ENCODE measurements around the gene MSL2.

The MSL2 gene

GRCh38 chr3:136189859-136190617, 6.1 kb downstream of the MSL2 start:
- TF ChIP-seq, protein P1, sequence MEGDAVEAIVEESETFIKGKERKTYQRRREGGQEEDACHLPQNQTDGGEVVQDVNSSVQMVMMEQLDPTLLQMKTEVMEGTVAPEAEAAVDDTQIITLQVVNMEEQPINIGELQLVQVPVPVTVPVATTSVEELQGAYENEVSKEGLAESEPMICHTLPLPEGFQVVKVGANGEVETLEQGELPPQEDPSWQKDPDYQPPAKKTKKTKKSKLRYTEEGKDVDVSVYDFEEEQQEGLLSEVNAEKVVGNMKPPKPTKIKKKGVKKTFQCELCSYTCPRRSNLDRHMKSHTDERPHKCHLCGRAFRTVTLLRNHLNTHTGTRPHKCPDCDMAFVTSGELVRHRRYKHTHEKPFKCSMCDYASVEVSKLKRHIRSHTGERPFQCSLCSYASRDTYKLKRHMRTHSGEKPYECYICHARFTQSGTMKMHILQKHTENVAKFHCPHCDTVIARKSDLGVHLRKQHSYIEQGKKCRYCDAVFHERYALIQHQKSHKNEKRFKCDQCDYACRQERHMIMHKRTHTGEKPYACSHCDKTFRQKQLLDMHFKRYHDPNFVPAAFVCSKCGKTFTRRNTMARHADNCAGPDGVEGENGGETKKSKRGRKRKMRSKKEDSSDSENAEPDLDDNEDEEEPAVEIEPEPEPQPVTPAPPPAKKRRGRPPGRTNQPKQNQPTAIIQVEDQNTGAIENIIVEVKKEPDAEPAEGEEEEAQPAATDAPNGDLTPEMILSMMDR (IDR thresholded peaks at IDR 0.05; ENCODE audit: low read length, missing control alignments), result no peak
- no peak overlapping the region for H3K4me3 ChIP-seq (replicated peaks; ENCODE audit: low read depth, low read length)
- no peak for DNase-seq (ENCODE audit: low read depth)

DNA sequence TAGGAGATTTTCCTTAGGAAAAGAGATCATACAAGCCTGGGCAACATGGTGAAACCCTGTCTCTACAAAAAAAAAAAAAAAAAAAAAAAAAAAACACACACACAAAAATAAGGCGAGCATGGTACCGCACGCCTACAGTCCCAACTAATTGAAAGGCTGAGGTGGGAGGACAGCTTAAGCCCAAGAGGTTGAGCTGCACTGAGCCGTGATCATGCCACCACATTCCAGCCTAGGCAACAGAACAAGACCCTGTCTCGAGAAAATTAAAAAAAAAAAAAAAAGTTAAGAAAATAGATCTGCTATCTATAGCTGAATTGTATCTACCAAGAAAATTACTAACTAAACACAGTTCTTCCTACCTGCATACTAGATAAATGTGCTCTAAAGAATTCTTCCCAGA, 7.1 kb downstream of the MSL2 start:
- TF ChIP-seq, protein P1 (IDR thresholded peaks at IDR 0.05; ENCODE audit: low read length, missing control alignments), result no peak
- no peak overlapping the region for H3K4me3 ChIP-seq (replicated peaks; ENCODE audit: low read depth, low read length)

DNA sequence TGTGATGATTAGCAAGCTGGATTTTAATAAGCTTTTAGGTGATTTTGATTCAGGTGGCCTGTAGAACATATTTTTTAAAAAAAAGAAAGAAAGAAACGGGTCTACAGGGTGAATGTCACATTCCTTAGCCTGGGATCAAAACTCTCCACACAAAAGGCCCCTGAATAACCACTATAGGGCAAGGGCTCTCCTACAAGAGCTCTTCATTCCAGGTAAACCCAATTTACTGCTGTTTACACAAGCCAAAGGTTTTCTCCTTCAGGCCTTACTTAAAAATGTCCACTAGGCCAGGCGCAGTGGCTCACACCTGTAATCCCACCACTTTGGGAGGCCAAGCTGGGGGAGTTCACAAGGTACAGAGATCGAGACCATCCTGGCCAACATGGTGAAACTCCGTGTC, 8.3 kb downstream of the MSL2 start:
- no peak overlapping the region for H3K4me3 ChIP-seq (replicated peaks; ENCODE audit: low read depth, low read length)
- TF ChIP-seq, protein P1 (IDR thresholded peaks at IDR 0.05; ENCODE audit: low read length, missing control alignments), result no peak
- no peak for DNase-seq (ENCODE audit: low read depth)

More for the DNA sequence above, 7.1 kb downstream of the MSL2 start:
- DNase-seq (ENCODE audit: low read depth), result no peak

GRCh38 chr3:136186846-136187245, 9.3 kb downstream of the MSL2 start:
- no peak overlapping the region for H3K4me3 ChIP-seq (replicated peaks; ENCODE audit: low read depth, low read length)
- no peak for DNase-seq (ENCODE audit: low read depth)
- TF ChIP-seq, protein P1 (IDR thresholded peaks at IDR 0.05; ENCODE audit: low read length, missing control alignments), result no peak

DNA sequence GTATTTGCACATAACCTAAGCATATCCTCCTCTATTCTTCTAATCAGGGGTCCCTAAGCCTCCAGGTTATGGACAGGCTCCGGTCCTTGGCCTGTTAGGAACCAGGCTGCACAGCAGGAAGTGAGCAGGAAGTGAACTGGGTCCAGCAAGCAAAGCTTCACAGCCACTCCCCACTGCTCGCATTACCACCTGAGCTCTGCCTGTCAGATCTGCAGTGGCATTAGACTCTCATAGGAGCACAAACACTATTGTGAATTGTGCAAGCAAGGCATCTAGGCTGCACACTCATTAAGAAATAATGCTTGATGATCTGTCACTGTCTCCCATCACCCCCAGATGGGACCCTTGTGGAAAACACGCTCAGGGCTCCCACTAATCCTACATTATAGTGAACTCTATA, 9.8 kb downstream of the MSL2 start:
- no peak for DNase-seq (ENCODE audit: low read depth)
- H3K4me3 ChIP-seq (replicated peaks; ENCODE audit: low read depth, low read length), result no peak overlapping the region
- TF ChIP-seq, protein P1 (IDR thresholded peaks at IDR 0.05; ENCODE audit: low read length, missing control alignments), result no peak

GRCh38 chr3:136184703-136185102, 11.4 kb downstream of the MSL2 start:
- no peak overlapping the region for H3K4me3 ChIP-seq (replicated peaks; ENCODE audit: low read depth, low read length)
- peak; percentile 58 for DNase-seq (ENCODE audit: low read depth)
- TF ChIP-seq, protein P1 (IDR thresholded peaks at IDR 0.05; ENCODE audit: low read length, missing control alignments), result no peak

- DNase-seq (ENCODE audit: low read depth), result no peak
- H3K4me3 ChIP-seq (replicated peaks; ENCODE audit: low read depth, low read length), result no peak overlapping the region
- TF ChIP-seq, protein P1 (IDR thresholded peaks at IDR 0.05; ENCODE audit: low read length, missing control alignments), result no peak
These were observed 14.4 kb downstream of the MSL2 start for GRCh38 chr3:136181741-136182140.

Data from fibroblast of pulmonary artery (primary cell).